ENCODE data around the gene ARL8A. TPM values are rescaled to one million over a fixed set of nuclear protein-coding genes. Genes with fewer than 3 reads are reported as not detected.
"Not testable (repeated sequence)": the region's sequence is repeated elsewhere in the genome, so short reads cannot be mapped to it uniquely, and the experiment has no call there.

ARL8A gene
- total RNA-seq (ENCODE audit: insufficient read depth, low replicate concordance) = 20.2 TPM

DNA sequence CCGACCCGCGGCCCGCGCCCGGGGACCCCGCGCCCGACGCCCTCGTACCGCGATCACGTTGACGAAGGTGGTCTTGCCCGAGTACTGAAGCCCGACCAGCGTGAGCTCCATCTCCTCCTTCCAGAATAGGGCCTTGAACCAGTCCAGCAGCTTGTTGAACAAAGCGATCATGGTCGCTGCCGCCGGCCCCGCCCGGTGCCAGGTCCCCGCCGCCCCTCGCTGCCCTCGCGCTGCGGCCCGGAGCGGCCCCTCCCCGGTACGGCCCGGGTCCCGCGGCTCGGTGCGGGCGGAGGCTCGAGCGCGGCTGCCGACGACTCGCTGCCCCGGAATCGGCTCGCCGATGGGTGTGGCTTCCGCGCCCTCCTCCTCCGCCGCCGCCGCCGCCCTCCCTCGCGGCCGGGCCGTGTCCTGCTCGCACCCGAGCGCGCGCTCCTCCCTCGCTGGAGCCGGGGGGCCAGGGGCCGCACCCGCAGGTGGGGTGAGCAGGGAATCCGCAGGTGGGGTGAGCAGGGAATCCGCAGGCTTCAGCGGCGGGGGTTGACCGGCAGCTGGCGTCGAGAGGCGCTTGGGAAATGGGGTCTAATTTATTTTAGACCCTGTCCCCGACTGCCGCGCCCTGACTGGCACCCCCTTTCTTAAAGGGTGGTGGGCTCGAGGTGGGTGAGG lies at the start of gene ARL8A:
Gene ARL8A, minus strand, starts transcription at position 336 of the 666 bp plus-strand sequence. Its CDS starts 165 bp downstream, at position 171.
- DNase-seq (ENCODE audit: low spot score) = peak; percentile 65

DNA sequence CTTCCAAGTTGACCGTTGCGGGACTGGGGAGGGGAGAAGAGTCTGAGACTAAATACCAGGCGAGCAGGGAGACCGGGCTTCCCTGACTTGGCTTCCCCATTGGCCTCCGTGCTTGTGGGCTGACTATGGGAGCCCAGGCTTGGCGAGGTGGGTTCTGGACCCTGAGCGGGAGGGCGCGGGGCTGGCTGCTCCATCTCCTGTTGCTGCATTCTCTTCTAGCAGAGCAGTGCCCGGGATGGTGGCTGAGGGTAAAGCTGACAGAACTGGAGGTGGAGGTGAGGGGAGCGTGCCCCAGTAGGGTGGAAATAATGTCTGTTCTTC lies 49.8 kb upstream of the ARL8A start:
- no peak for DNase-seq (ENCODE audit: low spot score)

DNA sequence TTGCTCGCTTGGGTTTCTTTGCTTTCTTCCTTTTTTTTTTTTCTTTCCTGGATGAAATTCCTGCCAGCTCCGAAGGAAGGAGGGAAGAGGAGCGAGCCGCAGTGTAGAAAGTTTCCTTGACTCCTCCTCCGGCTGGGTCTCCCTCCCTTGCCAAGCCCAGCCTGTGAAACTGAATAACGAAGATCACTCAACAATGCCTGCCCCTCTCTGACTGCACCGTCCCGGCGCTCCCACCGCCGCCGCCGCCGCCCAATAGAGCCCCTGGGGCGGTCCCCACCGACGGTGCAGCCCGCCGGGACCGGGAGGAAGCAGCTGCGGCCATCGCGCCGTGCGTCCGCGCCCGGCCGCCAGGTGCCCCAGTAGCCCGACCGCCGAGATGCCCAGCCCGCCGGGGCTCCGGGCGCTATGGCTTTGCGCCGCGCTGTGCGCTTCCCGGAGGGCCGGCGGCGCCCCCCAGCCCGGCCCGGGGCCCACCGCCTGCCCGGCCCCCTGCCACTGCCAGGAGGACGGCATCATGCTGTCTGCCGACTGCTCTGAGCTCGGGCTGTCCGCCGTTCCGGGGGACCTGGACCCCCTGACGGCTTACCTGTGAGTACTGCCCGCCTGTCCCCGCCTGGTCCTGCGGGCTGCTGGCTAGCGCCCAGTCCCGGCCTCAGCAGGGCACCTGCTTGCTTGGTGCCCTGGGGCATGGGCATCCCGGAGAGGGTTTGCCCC lies 49.2 kb upstream of the ARL8A start, which contains the start of gene LGR6:
Gene LGR6, plus strand, starts transcription at position 186 of the 714 bp plus-strand sequence. Its CDS starts 191 bp downstream, at position 377.
- DNase-seq (ENCODE audit: low spot score) = peak; percentile 33

DNA sequence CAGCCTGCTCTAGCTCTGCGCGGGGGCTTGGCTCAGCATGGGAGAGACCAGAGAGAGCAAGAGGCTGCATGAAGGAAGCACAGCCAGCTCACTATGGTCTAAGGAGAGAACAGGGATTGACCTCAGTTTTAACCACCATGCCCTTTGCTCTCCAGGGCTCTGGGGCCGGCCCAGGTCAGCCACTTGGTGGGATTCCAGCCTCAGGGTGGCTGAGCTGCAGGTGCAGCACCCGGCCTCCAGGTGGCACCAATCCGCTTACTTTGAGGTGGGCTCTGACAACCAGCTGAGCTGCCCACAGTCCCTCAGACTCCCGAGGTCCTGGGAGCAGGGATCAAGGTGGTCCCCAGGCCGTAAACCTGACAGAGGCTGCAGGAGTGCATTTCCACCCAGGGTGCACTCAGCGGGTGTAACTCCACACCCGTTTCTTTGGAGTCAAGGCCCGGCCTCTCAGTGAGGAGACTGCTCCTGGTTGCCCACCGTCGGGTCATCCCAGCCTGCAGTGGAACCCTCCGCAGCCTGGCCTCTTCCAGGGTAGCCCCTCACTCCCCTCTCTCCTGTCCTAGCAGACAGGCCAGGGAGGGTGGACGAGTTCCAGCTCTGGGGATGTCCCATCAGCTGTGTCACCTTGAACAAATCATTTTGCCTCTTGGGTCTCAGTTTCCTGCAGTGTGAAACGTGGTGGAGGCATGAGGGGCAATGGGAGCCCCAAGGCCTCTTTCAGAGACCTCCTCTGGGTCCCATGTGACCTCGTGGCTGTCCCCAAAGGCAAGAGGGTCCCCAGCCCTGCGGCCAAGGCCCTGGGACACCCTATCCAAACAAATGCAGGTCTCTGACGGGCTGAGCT lies 48.5 kb upstream of the ARL8A start:
- DNase-seq (ENCODE audit: low spot score) = peak; percentile 57

DNA sequence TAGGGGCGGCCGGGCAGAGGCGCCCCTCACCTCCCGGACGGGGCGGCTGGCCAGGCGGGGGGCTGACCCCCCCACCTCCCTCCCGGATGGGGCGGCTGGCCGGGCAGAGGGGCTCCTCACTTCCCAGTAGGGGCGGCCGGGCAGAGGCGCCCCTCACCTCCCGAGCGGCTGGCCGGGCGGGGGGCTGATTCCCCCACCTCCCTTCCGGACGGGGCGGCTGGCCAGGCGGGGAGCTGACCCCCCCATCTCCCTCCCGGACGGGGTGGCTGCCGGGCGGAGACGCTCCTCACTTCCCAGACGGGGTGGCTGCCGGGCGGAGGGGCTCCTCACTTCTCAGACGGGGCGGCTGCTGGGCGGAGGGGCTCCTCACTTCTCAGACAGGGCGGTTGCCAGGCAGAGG lies 46.9 kb upstream of the ARL8A start:
- DNase-seq (ENCODE audit: low spot score) = not testable (repeated sequence)

DNA sequence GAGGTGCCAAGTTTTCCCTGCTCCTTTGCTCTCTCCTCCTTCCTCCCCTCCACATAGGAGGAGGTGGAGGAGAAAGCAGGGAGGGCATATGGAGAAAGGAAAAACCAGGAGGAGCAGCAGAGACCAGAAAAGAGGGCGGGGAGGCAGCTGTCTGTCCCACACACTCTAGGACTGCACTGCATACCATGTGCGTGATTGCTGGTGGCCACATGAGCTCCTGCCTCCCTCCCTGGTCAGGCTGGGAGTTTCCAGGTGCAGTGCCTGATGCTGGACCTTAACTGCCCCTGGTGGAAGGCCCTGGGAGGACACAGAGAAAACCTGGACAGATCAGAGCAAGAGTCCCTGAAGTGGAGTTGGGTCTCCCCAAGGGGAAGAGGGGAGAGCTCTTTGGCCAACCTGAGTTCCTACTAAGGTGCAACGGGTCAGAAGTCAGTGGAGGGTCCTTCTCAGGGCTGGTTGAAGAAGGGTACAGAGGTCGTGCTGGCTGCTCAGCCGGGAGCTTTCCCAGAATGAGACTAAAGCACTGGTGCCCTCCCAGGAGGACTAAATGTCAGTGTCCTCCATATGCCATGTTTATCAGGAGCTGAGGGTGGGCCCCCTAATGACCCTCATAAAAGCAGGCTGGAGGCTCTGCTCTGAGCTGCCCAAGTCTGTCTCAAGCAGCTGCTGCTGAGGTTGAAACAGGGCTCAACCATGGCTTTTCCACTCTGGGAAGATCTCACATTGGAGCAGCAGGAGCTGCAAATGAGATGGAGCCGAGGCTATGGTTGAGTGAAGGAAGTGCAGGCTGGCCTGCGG lies 45.6 kb upstream of the ARL8A start:
- DNase-seq (ENCODE audit: low spot score) = no peak

DNA sequence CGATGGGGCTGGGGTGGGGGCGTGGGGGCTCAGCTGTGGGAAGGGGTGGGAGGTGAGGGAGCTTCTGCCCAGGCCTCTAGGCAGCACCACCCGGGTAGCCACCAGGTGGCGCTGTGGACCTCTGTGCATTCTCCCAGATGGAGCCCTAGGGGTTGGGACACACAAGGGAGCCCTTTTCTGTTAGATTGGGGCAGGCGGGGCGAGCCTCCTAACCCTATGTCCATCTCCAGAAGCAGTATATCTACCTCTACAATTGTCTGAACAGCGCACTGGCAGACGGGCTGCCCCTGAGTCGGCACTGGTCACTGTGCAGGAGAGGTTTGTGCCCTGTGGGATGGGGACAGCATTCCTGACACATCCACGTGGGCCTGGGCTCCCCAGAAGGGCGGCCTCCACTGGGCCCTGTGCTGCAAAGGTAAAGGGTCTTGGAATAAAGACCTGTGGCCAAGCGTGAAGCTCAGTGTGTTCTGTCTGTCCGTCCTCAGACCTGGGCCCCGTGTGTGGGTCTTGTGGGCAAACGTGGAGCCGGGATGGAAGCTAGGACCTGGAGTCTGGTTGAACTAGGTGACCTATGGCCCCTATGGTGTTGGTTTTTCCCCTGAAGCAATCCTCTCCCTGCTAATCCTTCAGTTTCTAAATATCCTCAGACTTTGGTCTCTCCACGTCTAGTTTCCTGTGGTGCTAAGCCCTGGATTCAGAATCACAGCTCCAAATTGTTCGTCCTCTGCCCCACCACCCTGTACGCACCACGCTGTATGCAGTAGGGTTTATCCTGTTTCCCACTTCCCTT lies 44.7 kb upstream of the ARL8A start:
- DNase-seq (ENCODE audit: low spot score) = peak; percentile 61

DNA sequence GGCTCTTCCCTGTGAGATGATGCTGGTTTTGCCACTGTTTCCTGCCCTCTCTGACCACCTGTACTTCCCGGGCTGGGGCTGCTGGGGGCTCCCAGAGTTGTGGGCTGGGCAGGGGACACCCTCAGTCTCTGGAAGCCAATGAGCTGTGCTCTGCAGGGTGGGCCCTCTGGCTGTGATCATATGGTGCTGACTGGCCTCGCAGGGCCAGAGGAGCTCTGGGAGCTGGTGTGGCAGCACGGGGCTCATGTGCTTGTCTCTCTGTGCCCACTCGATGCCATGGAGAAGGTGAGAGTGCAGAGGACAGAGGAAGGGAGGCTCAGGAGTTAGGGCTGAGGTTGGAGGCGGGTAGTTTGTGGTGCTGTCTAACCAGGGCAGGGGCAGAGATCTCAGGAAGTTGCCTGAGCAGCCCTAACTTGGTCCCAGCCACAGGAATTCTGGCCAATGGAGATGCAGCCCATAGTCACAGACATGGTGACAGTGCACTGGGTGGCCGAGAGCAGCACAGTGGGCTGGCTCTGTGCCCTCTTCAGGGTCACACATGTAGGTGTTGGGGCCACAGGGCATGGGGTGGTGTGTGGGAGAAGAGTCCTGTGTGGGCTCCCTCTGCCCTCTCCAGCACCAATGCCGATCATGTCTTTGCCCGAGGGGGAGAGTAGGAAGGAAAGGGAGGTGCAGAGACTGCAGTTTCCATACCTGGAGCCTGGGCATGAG lies 43.3 kb upstream of the ARL8A start:
- no peak for DNase-seq (ENCODE audit: low spot score)

DNA sequence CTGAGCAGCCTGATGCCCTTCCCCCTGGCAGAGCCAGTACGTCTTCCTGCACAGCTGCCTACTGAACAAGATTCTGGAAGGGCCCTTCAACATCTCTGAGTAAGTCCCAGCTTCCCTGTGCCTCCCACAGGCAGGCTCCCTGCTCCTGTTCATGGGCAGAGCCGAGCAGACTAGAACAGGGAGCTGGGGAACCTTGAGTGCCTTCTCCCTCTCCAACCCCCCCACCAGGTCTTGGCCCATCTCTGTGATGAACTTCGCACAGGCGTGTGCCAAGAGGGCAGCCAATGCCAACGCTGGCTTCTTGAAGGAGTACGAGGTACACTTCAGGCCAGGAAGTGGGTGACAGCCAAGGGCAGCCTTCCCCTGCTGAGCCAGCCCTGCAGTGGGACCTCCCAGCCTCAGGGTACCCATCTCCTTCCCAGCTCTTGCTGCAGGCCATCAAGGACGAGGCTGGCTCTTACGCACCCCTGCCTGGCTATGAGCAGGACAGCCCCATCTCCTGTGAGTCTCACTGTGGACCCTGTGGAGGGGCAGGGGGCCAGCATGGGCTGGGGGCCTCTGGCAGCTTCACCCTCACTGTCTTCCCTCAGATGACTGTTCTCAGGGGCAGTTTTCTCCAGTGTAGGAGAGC lies 42.6 kb upstream of the ARL8A start:
- no peak for DNase-seq (ENCODE audit: low spot score)

DNA sequence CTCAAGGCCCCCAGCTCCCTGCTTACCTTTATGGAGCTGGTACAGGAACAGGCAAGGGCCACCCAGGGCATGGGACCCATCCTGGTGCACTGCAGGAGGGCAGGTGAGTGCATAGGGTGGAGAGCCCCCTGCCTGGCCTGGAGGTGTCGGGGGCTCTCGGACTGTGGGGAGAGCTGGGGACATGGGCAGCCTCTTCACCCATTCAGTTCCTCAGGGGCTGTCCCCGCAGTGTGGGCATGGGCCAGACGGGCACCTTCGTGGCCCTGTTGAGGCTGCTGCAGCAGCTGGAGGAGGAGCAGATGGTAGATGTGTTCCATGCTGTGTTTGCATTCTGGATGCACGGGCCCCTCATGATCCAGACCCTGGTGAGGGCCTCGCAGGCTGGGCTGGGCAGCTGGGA lies 41.8 kb upstream of the ARL8A start:
- no peak for DNase-seq (ENCODE audit: low spot score)

DNA sequence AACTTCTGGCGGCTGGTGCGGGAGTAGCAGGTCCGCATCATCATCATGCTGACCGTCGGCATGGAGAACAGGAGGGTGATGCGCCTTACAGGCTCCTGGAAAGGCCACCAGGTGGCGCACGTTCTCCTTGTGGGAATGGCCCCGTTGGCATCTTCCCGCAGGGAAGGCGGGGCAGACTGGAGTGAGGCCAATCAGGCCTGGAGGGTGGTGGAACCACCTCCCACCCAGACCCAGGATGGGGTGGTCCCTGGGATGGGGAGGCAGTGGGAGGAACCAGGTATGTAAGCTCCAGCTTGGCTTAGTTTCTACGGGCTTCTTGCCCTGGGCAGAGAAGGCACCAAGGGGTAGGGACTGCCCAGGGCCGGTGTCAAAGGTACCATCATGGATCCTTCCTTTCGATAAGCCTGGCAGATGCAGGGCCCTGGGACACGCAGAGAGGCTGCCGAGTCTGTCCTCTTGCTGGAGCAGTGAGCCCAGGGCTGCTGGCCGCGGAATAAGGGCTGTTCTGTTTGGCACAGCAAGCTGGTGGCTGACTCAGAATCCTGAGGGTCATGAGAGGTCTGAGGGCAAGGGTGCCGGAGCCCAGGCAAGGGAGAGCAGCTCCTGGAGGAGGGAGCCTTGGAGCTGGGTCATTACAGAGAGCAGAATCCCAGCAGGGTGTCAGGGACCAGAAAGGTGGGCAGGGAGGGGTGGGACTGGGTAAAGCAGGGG lies 40.4 kb upstream of the ARL8A start:
- peak; percentile 85 for DNase-seq (ENCODE audit: low spot score)

DNA sequence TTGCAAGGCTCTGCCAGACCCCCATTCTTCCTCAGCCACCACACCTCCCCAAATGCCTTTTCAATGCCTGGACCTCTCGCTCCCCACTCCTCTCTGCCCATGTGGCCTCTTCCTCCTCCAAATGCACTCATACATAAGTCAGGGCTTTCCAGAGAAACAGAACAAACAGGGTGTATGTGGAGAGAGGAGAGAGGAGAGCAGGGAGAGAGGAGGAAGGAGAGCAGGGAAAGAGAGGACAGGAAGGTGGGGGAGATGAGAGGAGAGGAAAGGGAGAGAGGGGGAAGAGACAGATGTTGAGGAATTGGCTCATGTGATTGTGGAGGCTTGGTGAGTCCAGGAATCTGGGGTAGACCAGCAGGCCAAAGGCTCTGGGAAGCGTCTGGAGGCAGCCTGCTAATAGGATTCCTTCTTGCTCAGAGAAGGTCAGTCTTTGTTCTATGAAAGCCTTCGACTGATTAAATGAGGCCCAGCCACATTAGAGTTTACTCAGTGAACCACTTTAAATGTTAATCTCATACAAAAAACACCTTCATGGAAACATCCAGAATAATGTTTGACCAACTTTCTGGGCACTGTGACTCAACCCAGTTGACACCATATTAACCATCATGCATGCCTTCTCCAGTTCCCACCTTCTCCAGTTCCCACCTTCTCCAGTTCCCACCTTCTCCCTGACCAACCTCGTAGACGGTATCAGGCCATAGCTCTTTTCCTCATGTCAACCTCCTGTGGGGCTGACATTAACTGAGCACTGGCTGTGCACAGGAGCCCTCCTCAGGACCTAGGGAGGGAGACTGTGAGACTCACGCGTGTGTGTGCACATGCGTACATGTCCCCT lies 37.7 kb upstream of the ARL8A start:
- DNase-seq (ENCODE audit: low spot score) = peak; percentile 45

DNA sequence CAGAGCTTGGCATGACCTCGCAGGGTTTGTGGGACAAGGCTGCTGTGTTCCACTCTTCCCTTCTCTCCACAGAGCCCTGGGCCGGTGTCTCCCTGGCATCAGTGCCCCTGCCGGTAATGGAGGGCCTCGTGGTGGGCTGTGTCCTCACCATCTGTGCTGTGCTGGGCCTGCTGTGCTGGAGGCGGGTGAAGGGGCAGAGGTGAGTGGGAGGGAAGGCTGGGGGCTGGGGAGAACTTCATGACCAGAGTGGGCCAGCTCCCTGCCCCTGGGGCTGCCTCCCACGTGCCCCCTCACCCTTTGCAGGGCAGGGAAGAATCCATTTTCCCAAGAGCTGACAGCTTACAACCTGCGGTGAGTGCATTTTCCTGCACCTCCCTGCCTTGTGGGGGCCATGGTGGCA lies 37.0 kb upstream of the ARL8A start:
- DNase-seq (ENCODE audit: low spot score) = no peak

DNA sequence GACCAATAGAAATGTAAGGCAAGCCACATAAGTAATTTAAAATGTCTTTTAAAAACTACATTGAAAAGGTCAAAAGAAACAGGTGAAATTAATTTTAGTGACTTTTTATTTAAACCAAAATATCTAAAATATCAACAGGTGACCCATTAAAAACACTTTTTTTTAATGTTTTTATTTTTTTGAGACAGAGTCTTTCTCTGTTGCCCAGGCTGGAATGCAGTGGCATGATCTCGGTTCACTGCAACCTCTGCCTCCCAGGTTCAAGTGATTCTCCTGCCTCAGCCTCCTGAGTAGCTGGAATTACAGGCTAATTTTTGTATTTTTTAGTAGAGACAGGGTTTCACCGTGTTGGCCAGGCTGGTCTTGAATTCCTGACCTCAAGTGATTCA lies 36.2 kb upstream of the ARL8A start:
- not testable (repeated sequence) for DNase-seq (ENCODE audit: low spot score)

DNA sequence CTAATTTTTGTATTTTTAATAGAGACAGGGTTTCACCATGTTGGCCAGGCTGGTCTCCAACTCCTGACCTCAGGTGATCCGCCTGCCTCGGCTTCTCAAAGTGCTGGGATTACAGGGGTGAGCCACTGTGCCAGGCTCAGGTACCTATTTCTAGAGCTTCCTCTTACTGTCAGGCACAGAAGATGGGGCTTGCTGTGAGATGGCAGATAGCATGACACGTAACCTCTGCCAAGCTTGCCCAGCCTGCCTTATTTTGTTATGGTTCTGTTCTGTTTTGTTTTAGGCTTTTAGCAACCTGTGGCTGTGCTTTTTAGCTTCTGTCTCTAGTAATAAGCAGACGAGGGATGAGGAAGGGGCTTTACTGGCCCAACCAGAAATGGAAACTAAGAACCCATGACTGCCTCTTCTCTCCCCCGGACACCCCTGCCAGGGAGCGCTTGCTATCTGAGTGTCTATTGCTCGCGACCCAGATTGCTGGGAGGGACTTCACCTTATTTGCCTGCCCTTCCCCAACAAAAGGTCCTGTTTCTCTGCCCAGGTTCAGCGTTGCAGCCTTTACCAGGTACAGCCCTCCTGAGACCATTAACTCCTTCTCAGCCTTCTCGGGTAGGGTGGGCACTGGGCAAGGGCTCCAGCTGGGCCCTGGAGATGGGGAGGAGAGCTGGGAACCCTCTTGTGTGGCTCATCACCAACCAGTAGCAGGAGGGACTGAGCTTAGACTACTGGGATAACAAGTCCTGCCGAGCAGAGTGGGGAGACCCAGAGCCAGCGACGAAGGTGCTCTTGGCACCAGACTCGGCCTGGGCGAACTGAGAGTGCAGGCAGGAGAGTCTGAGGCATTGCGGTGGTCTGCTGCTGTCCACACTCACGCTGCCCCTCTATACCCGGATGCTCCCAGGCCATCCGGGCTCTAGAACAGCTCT lies 35.6 kb upstream of the ARL8A start:
- DNase-seq (ENCODE audit: low spot score) = no peak

DNA sequence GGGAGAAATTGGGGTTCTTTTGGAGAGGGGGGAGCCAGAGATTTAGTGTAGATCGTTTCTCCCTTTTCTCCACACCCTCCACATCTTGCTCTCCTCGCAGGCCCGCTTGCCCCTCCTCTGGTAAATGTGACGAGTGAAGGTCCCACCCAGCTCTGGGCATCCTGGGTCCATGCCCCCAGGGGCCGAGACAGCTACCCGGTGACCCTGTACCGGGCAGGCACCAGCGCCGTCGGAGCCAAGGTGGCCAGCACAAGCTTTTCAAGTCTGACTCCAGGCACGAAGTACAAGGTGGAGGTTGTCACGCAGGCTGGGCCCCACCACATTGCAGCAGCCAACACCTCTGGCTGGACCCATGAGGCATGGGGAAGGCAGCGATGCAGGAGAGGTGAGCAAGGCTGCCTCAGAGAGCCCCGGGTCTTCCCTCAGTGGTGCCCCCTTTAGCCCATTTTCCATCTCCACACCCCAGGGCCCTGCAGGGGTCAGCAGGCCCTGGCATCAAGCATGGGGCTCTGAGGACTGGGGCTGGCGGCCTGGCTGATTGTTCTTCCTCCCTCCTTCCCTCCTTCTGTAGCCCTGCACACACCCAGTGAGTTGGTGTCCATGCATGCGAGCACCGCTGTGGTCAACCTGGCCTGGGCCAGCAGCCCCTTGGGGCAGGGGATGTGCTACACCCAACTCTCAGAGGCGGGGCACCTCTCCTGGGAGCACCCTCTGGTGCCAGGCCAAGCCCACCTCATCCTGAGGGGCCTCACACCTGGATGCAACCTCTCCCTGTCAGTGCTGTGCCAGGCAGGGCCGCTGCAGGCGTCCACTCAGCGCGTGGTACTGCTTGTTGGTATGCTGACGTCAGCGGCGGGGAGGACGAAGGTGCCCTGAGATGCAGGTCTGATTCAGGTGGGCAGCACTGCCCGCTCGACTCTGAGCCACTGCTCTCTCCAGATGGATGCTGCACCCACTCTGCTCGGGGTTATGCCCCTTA lies 32.7 kb upstream of the ARL8A start:
- DNase-seq (ENCODE audit: low spot score) = no peak

Measured in umbilical cord (tissue), 2 donors.